WTC11 (cell line): Measurements from ENCODE around the gene LOXL4. TPM values are rescaled to one million over a fixed set of nuclear protein-coding genes. Genes with fewer than 3 reads are reported as not detected.

ENCODE experiments used
- ATAC-seq: fragments of 200-7000 bp; cut with Tn5 transposase; 2 replicates; pipeline ENCODE4 v1.10.0; 2021; ENCODE audit warnings: mild to moderate bottlenecking, moderate library complexity
- CTCF ChIA-PET: fragments of 300-600 bp; sonication (Branson Sonifier 250); formaldehyde crosslinking; loops from one replicate; lab custom pipeline; 2021; ENCODE audit warnings: antibody characterized with exemption; lab: Charles Lee
- POLR2A ChIA-PET: fragments of 350-600 bp; sonication (Branson Sonifier 250); formaldehyde crosslinking; loops from one replicate; lab custom pipeline; 2021; ENCODE audit warnings: antibody characterized with exemption; lab: Charles Lee
- DNase-seq: peaks from one replicate; pipeline ENCODE4 v3.0.0; 2021; ENCODE audit warnings: low spot score
- H3K27ac Mint-ChIP-seq: 2 replicates; pipeline ENCODE4 v1.8.0; 2021; ENCODE audit warnings: mixed read lengths
- H3K27me3 Mint-ChIP-seq: 2 replicates; pipeline ENCODE4 v1.8.0; 2021; ENCODE audit warnings: low read depth, mild to moderate bottlenecking, moderate library complexity, mixed read lengths
- H3K36me3 Mint-ChIP-seq: 2 replicates; pipeline ENCODE4 v1.8.0; 2021; ENCODE audit warnings: mixed read lengths
- H3K4me1 Mint-ChIP-seq: 2 replicates; pipeline ENCODE4 v1.8.0; 2022; ENCODE audit warnings: mixed read lengths
- H3K4me3 Mint-ChIP-seq: 2 replicates; pipeline ENCODE4 v1.8.0; 2021; ENCODE audit warnings: mild to moderate bottlenecking, moderate library complexity, mixed read lengths
- H3K9me3 Mint-ChIP-seq: 2 replicates; pipeline ENCODE4 v1.8.0; 2021; ENCODE audit warnings: mixed read lengths
- AR ChIP-seq: fragments of 250-450 bp; sonication (Bioruptor Pico); IDR thresholded peaks from 2 replicates; pipeline ENCODE4 v1.9.0; 2021; ENCODE audit warnings: mild to moderate bottlenecking
- EMX1 ChIP-seq: fragments of 250-450 bp; sonication (Bioruptor Pico); IDR thresholded peaks from 2 replicates; pipeline ENCODE4 v1.8.0; 2021; ENCODE audit warnings: mild to moderate bottlenecking
- NR2C2 ChIP-seq: sonication (generic); formaldehyde crosslinking; IDR thresholded peaks from 2 replicates; pipeline ENCODE4 v1.8.0; 2022; ENCODE audit warnings: mild to moderate bottlenecking, missing genetic modification reagents
- SP1 ChIP-seq: sonication (generic); formaldehyde crosslinking; conservative IDR thresholded peaks from 2 replicates; pipeline ENCODE4 v1.8.1; 2022; ENCODE audit warnings: missing genetic modification reagents
- TEAD1 ChIP-seq: sonication (generic); formaldehyde crosslinking; IDR thresholded peaks from 2 replicates; pipeline ENCODE4 v1.8.0; 2022; ENCODE audit warnings: mild to moderate bottlenecking, missing genetic modification reagents
- ZNF263 ChIP-seq: sonication (generic); formaldehyde crosslinking; IDR thresholded peaks from 2 replicates; pipeline ENCODE4 v1.8.1; 2022; ENCODE audit warnings: low read depth, mild to moderate bottlenecking, moderate library complexity, missing genetic modification reagents
- ZNF396 ChIP-seq: fragments of 250-450 bp; sonication (Bioruptor Pico); IDR thresholded peaks from 2 replicates; pipeline ENCODE4 v1.8.0; 2021; ENCODE audit warnings: mild to moderate bottlenecking, moderate library complexity, borderline replicate concordance
- ZNF416 ChIP-seq: fragments of 250-450 bp; sonication (Bioruptor Pico); IDR thresholded peaks from 2 replicates; pipeline ENCODE4 v1.9.0; 2021; ENCODE audit warnings: mild to moderate bottlenecking, inconsistent platforms
- ZNF425 ChIP-seq: fragments of 250-450 bp; sonication (Bioruptor Pico); conservative IDR thresholded peaks from 2 replicates; pipeline ENCODE4 v1.9.0; 2021; ENCODE audit warnings: mild to moderate bottlenecking
- total RNA-seq: library from RNA; stranded (reverse); gene quantifications from 3 replicates; pipeline ENCODE4 v1.2.3, GENCODE V29; 2021
- TF ChIP-seq, protein P1 (sequence below): sonication (generic); formaldehyde crosslinking; IDR thresholded peaks from 2 replicates; pipeline ENCODE4 v1.8.1; 2022; ENCODE audit warnings: low read depth, mild to moderate bottlenecking, moderate library complexity, missing genetic modification reagents, borderline replicate concordance
- TF ChIP-seq, protein P2 (sequence below): sonication (generic); formaldehyde crosslinking; conservative IDR thresholded peaks from 2 replicates; pipeline ENCODE4 v1.8.1; 2023; ENCODE audit warnings: mild to moderate bottlenecking, low read depth, missing genetic modification reagents, moderate library complexity
- TF ChIP-seq, protein P3 (sequence below): fragments of 250-450 bp; sonication (Bioruptor Pico); IDR thresholded peaks from 2 replicates; pipeline ENCODE4 v1.9.0; 2021; ENCODE audit warnings: mild to moderate bottlenecking, borderline replicate concordance
- TF ChIP-seq, protein P4 (sequence below): sonication (generic); formaldehyde crosslinking; IDR thresholded peaks from 2 replicates; pipeline ENCODE4 v1.8.1; 2023; ENCODE audit warnings: mild to moderate bottlenecking, missing genetic modification reagents, moderate library complexity

LOXL4 gene
- total RNA-seq, 1 experiment from 2014 or later, result 0.35 TPM

DNA sequence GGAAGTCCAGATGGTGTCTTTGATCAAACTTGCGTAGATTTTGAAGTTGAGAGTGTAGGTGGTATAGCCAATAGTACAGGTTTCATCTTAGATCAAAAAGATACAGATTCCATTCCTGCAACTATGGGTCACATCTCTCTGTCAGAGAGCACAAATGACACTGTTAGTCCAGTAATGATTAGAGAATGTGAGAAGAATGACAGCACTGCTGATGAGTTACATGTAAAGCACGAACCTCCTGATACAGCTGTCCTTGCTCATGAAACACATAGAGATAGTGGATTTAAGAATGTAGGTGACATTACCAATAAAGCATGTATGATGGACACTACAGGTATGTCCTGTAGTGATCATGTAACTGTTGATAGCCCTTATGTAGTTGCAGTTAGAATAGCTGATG lies 59.1 kb downstream of the LOXL4 start (continued):
- no peak for TF ChIP-seq ZNF425 (CRISPR knock-in tag)
- TF ChIP-seq AR (CRISPR knock-in tag), result no peak
- TF ChIP-seq ZNF263 (CRISPR knock-in tag), result no peak
- TF ChIP-seq TEAD1 (CRISPR knock-in tag), result no peak
- TF ChIP-seq, protein P1, sequence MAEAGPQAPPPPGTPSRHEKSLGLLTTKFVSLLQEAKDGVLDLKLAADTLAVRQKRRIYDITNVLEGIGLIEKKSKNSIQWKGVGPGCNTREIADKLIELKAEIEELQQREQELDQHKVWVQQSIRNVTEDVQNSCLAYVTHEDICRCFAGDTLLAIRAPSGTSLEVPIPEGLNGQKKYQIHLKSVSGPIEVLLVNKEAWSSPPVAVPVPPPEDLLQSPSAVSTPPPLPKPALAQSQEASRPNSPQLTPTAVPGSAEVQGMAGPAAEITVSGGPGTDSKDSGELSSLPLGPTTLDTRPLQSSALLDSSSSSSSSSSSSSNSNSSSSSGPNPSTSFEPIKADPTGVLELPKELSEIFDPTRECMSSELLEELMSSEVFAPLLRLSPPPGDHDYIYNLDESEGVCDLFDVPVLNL (CRISPR knock-in tag), result no peak
- no peak for TF ChIP-seq NR2C2 (CRISPR knock-in tag)
- TF ChIP-seq, protein P2, sequence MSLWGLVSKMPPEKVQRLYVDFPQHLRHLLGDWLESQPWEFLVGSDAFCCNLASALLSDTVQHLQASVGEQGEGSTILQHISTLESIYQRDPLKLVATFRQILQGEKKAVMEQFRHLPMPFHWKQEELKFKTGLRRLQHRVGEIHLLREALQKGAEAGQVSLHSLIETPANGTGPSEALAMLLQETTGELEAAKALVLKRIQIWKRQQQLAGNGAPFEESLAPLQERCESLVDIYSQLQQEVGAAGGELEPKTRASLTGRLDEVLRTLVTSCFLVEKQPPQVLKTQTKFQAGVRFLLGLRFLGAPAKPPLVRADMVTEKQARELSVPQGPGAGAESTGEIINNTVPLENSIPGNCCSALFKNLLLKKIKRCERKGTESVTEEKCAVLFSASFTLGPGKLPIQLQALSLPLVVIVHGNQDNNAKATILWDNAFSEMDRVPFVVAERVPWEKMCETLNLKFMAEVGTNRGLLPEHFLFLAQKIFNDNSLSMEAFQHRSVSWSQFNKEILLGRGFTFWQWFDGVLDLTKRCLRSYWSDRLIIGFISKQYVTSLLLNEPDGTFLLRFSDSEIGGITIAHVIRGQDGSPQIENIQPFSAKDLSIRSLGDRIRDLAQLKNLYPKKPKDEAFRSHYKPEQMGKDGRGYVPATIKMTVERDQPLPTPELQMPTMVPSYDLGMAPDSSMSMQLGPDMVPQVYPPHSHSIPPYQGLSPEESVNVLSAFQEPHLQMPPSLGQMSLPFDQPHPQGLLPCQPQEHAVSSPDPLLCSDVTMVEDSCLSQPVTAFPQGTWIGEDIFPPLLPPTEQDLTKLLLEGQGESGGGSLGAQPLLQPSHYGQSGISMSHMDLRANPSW, result no peak
- TF ChIP-seq, protein P3, sequence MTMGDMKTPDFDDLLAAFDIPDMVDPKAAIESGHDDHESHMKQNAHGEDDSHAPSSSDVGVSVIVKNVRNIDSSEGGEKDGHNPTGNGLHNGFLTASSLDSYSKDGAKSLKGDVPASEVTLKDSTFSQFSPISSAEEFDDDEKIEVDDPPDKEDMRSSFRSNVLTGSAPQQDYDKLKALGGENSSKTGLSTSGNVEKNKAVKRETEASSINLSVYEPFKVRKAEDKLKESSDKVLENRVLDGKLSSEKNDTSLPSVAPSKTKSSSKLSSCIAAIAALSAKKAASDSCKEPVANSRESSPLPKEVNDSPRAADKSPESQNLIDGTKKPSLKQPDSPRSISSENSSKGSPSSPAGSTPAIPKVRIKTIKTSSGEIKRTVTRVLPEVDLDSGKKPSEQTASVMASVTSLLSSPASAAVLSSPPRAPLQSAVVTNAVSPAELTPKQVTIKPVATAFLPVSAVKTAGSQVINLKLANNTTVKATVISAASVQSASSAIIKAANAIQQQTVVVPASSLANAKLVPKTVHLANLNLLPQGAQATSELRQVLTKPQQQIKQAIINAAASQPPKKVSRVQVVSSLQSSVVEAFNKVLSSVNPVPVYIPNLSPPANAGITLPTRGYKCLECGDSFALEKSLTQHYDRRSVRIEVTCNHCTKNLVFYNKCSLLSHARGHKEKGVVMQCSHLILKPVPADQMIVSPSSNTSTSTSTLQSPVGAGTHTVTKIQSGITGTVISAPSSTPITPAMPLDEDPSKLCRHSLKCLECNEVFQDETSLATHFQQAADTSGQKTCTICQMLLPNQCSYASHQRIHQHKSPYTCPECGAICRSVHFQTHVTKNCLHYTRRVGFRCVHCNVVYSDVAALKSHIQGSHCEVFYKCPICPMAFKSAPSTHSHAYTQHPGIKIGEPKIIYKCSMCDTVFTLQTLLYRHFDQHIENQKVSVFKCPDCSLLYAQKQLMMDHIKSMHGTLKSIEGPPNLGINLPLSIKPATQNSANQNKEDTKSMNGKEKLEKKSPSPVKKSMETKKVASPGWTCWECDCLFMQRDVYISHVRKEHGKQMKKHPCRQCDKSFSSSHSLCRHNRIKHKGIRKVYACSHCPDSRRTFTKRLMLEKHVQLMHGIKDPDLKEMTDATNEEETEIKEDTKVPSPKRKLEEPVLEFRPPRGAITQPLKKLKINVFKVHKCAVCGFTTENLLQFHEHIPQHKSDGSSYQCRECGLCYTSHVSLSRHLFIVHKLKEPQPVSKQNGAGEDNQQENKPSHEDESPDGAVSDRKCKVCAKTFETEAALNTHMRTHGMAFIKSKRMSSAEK, result no peak
- no peak for TF ChIP-seq SP1 (CRISPR knock-in tag)
- TF ChIP-seq ZNF396 (CRISPR knock-in tag), result no peak
- TF ChIP-seq EMX1 (CRISPR knock-in tag), result no peak
- TF ChIP-seq, protein P4, sequence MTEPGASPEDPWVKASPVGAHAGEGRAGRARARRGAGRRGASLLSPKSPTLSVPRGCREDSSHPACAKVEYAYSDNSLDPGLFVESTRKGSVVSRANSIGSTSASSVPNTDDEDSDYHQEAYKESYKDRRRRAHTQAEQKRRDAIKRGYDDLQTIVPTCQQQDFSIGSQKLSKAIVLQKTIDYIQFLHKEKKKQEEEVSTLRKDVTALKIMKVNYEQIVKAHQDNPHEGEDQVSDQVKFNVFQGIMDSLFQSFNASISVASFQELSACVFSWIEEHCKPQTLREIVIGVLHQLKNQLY (CRISPR knock-in tag), result no peak

GRCh38 chr10:98205351-98205750 lies 62.6 kb downstream of the LOXL4 start:
- Mint-ChIP-seq H3K9me3 (no peaks in the 10 kb centered on the region), H3K4me1 (no peaks in the 10 kb centered on the region), H3K36me3 (peaks cover 15% of the 10 kb centered on the region), H3K4me3 (no peak overlapping the region), H3K27me3 (no peaks in the 10 kb centered on the region), H3K27ac (no peak overlapping the region)
- ChIA-PET CTCF (interaction anchor here (0.6 to 1.8 kb wide), 3 partner anchors 33 to 104 kb away, joined by 3 to 8 read pairs (median 4); no protein-coding TSS in a partner anchor), POLR2A (no interaction called here)
- ATAC-seq, result no peak
- DNase-seq, result no peak
- TF ChIP-seq ZNF416, result no peak
